Measurements from ENCODE around the gene TJP3.

TJP3 gene

DNA sequence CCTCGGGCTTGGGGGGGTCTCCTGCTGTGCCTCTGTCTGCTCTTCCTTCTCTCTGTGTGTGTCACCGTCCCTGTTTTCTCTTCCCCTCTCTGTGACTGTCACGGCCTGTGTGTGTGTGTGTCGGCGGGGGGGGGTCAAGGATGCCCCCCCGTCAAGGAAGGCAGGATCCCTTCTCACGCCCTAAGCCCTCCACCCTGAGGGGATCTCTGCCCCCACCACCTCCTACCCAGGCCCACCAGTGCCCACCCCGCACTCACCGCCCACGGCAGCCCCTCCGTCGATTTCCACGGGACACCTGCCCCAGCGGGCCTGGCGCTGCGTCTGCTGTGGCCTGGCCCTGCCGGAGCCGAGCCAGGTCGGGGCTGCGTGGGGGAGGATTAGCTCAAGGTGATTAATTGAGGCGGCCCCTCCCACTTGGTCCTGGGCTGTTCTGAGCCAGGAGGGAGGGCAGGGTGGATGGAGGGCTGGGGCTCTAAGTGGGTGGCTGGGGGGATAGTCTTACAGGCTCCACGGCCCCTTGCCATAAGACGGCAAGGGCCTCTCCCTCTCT lies 63.8 kb downstream of the TJP3 start, which contains the start of gene RAX2:
TSS of gene RAX2 (minus strand) at position 323 of the 550 bp plus-strand sequence. CDS start 486 bp downstream, outside the sequence.
- Mint-ChIP-seq H3K36me3 (ENCODE audit: low read depth) (peaks cover 5% of the 10 kb centered on the region), H3K9me3 (no peaks in the 10 kb centered on the region), H3K4me3 (peak within 1 kb of the TSS; percentile 47), H3K4me1 (peaks cover 42% of the 10 kb centered on the region), H3K27ac (peak within 1 kb of the TSS; percentile 77), H3K27me3 (ENCODE audit: low read depth, poor library complexity) (peaks cover 4% of the 10 kb centered on the region)
- peak; percentile 68 for DNase-seq
- TF ChIP-seq, protein P1, sequence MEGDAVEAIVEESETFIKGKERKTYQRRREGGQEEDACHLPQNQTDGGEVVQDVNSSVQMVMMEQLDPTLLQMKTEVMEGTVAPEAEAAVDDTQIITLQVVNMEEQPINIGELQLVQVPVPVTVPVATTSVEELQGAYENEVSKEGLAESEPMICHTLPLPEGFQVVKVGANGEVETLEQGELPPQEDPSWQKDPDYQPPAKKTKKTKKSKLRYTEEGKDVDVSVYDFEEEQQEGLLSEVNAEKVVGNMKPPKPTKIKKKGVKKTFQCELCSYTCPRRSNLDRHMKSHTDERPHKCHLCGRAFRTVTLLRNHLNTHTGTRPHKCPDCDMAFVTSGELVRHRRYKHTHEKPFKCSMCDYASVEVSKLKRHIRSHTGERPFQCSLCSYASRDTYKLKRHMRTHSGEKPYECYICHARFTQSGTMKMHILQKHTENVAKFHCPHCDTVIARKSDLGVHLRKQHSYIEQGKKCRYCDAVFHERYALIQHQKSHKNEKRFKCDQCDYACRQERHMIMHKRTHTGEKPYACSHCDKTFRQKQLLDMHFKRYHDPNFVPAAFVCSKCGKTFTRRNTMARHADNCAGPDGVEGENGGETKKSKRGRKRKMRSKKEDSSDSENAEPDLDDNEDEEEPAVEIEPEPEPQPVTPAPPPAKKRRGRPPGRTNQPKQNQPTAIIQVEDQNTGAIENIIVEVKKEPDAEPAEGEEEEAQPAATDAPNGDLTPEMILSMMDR (IDR thresholded peaks at IDR 0.05) = no peak

DNA sequence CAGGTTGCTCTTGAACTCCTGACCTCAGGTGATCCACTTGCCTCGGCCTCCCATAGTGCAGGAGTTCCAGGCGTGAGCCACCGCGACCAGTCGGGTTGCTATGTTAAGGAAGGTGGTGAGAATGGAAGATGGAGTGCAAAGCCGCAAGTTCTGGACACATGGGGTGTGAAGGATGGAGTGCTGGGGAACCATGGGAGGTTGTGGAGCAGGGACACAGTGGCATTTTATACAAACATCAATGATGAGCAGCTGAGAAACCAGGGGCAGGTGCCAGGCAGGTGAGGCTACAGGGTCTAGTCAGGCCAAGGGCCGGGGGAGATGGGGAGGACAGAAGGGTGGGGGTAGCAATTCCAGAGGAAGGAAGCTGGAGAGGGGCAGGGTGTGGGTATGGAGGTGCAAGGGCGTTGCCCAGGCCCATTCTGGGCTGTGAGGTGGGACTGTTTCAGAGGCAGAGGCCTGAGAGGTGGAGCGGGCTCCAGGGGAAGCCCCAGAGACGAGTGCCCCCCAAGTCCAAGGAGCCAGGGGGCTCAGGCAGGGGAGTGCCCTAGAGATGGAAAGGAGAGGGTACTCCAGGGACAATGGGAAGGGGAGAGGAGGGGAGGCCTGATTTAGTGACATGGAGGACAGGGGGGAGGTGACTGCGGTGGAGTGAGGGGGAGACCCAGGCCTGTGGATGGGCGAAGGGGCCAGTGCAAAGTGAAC lies 65.8 kb downstream of the TJP3 start:
- Mint-ChIP-seq H3K27ac (peak overlapping the region; percentile 14), H3K4me1 (peaks cover 40% of the 10 kb centered on the region), H3K36me3 (ENCODE audit: low read depth) (peaks cover 2% of the 10 kb centered on the region), H3K4me3 (no peak overlapping the region), H3K9me3 (no peaks in the 10 kb centered on the region), H3K27me3 (ENCODE audit: low read depth, poor library complexity) (peaks cover 4% of the 10 kb centered on the region)
- TF ChIP-seq, protein P1 (IDR thresholded peaks at IDR 0.05) = no peak
- no peak for DNase-seq

DNA sequence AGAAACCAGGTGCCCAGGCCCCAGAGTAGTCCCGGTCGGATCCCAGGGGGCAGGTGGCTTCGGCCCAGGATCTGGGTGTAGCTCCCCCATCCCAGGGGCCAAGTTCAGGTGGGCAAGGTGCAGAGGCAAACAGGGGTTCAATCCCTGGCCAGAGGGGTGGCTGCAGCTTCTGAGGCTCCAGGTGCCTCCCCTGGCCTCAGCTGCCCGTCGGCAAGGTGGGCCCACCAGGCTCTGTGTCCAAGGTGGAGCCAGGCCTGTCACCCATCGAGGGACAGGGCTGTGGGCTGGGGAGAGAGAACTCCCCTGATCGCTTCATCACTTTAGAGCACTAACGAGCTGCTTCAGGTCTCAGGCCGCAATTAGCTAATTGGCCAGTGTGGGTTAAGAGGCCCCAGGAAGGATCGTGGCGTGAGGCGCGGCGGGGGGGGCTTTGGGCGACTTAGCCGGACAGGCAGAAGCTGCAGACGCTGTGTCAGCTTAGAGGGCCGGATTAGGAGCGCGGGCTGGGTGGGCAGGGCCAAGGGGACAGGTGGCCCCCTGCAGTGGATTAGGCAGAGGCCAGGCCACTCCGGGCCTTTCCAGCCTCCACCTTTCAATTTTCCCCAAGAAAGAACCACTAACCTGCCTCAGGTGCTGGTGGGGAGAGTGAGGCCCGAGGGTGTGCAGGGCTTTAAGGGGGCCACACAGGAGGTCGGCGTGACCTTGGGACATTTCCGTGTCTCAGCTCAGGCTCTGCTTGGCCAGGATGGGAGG lies 66.6 kb downstream of the TJP3 start:
- H3K9me3 Mint-ChIP-seq = no peaks in the 10 kb centered on the region
- DNase-seq = no peak
- peaks cover 4% of the 10 kb centered on the region for H3K27me3 Mint-ChIP-seq (ENCODE audit: low read depth, poor library complexity)
- no peaks in the 10 kb centered on the region for H3K36me3 Mint-ChIP-seq (ENCODE audit: low read depth)
- H3K4me3 Mint-ChIP-seq = no peak overlapping the region
- TF ChIP-seq, protein P1 (IDR thresholded peaks at IDR 0.05) = no peak
- H3K4me1 Mint-ChIP-seq = peaks cover 38% of the 10 kb centered on the region
- peak overlapping the region; percentile 86 for H3K27ac Mint-ChIP-seq

GRCh38 chr19:3775374-3775711 lies 67.2 kb downstream of the TJP3 start:
- Mint-ChIP-seq H3K27ac (no peak overlapping the region), H3K36me3 (ENCODE audit: low read depth) (no peaks in the 10 kb centered on the region), H3K4me3 (no peak overlapping the region), H3K27me3 (ENCODE audit: low read depth, poor library complexity) (peaks cover 4% of the 10 kb centered on the region), H3K4me1 (peaks cover 38% of the 10 kb centered on the region), H3K9me3 (no peaks in the 10 kb centered on the region)
- TF ChIP-seq, protein P1 (IDR thresholded peaks at IDR 0.05) = no peak
- DNase-seq = no peak

DNA sequence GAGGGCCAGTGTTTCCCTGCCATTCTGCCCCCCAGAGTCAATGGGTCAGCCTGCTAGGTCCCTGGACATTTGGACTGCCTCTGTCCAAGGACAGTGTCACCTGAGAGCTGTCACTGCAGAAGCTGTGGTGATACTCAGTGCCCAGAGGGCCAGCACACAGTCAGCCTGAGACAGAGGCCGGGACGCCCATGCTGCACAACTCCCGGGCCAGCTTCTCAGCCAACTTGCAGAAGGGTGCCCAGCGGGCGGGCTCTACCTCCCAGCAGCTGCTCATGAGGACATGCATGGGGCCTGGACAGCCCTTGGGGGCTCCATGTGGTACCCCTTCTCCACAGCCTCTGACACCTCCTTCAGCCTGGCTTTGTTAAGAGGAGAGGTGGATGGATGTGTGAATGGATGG lies 67.6 kb downstream of the TJP3 start:
- no peak for DNase-seq
- H3K9me3 Mint-ChIP-seq = peaks cover 2% of the 10 kb centered on the region
- no peak overlapping the region for H3K27ac Mint-ChIP-seq
- TF ChIP-seq, protein P1 (IDR thresholded peaks at IDR 0.05) = no peak
- no peak overlapping the region for H3K4me3 Mint-ChIP-seq
- no peaks in the 10 kb centered on the region for H3K36me3 Mint-ChIP-seq (ENCODE audit: low read depth)
- H3K27me3 Mint-ChIP-seq (ENCODE audit: low read depth, poor library complexity) = peaks cover 4% of the 10 kb centered on the region
- peaks cover 36% of the 10 kb centered on the region for H3K4me1 Mint-ChIP-seq
